Upper lobe of left lung (tissue), 6 donors: ENCODE results near the gene CCBE1. TPM values are rescaled to one million over a fixed set of nuclear protein-coding genes. Genes with fewer than 3 reads are reported as not detected.

Source experiments
- ATAC-seq, 2 donors: fragments of 200-7000 bp; cut with Tn5 transposase; one replicate each; pipeline ENCODE4 v1.9.1; 2022; ENCODE audit warnings: mild to moderate bottlenecking in 2 of 2, moderate library complexity in 2 of 2; ENCODE audit not compliant: low FRiP score in 2 of 2
- DNase-seq, 2 donors: peaks; one replicate each; pipeline ENCODE4 v3.0.0-alpha.2; 2019 to 2020
- H3K27ac ChIP-seq, 4 donors: fragments of 200-600 bp; sonication (generic); one replicate each; pipeline ENCODE4 v1.5.1; 2016 to 2019
- H3K27me3 ChIP-seq, 4 donors: fragments of 200-600 bp; sonication (generic); one replicate each; pipeline ENCODE4 v1.5.1; 2017 to 2019
- H3K36me3 ChIP-seq, 4 donors: fragments of 200-600 bp; sonication (generic); one replicate each; pipeline ENCODE4 v1.5.1; 2016 to 2019
- H3K4me1 ChIP-seq, 4 donors: fragments of 200-600 bp; sonication (generic); one replicate each; pipeline ENCODE4 v1.5.1; 2018 to 2019
- H3K4me3 ChIP-seq, 4 donors: fragments of 200-600 bp; sonication (generic); one replicate each; pipeline ENCODE4 v1.5.1; 2017 to 2019; ENCODE audit warnings: mild to moderate bottlenecking in 2 of 4, moderate library complexity in 1 of 4
- H3K9me3 ChIP-seq, 4 donors: fragments of 200-600 bp; sonication (generic); one replicate each; pipeline ENCODE4 v1.5.1; 2018 to 2019
- EP300 ChIP-seq, 4 donors: sonication (generic); formaldehyde crosslinking; IDR thresholded peaks; one replicate each; pipeline ENCODE4 v1.5.1; 2017; ENCODE audit warnings: antibody characterized with exemption in 4 of 4, control low read depth in 2 of 4
- POLR2A ChIP-seq, 4 donors: fragments of 450-650 bp; IDR thresholded peaks; one replicate each; pipeline ENCODE4 v1.5.1; 2016 to 2017; ENCODE audit warnings: antibody characterized with exemption in 4 of 4, mild to moderate bottlenecking in 2 of 4
- POLR2AphosphoS5 ChIP-seq, 2 donors: sonication (generic); formaldehyde crosslinking; IDR thresholded peaks; one replicate each; pipeline ENCODE4 v1.5.1; 2017; ENCODE audit warnings: antibody characterized with exemption in 2 of 2
- WGBS, 2 donors: methylation state at CpG; one replicate each; pipeline ENCODE4 v1.1.5; 2017 to 2018; 5-methylcytosine and 5-hydroxymethylcytosine counted together
- total RNA-seq, 6 donors: library from RNA; depleted of rRNA in 4 of 6; stranded (reverse); fragments of >200 nt in 4 of 6; gene quantifications; one replicate each; pipeline versions ENCODE4 v1.1.0 to v1.2.1, GENCODE V29; 2016 to 2021
- TF ChIP-seq, protein P1 (sequence below), 6 experiments: fragments of 450-650 bp in 4 of 6; fragments of 200-600 bp in 2 of 6; sonication (generic) in 2 of 6; IDR thresholded peaks; one replicate each; pipeline ENCODE4 v1.5.1; 2016 to 2019; ENCODE audit warnings: antibody characterized with exemption in 6 of 6
- donor health status: DM: no; HTN: no; CAD: no; lungs with moderate emphysema.
- donor health status: DM: no; HTN: yes; CAD: no; lungs with severe emphysema.

The CCBE1 gene
- total RNA-seq, 6 donors from 2014 or later = 8.7 to 23.6 (median 12.3) TPM

- Histone ChIP-seq H3K27ac (no peak overlapping the region), H3K4me3 (no peak overlapping the region), H3K4me1 (no peaks in the 10 kb centered on the region), H3K9me3 (no peaks in the 10 kb centered on the region), H3K27me3 (no peaks in the 10 kb centered on the region), H3K36me3 (no peaks in the 10 kb centered on the region)
- TF ChIP-seq EP300 (IDR thresholded peaks at IDR 0.05) (no peak), POLR2A (IDR thresholded peaks at IDR 0.05) (no peak), POLR2AphosphoS5 (IDR thresholded peaks at IDR 0.05) (no peak)
- TF ChIP-seq, protein P1, sequence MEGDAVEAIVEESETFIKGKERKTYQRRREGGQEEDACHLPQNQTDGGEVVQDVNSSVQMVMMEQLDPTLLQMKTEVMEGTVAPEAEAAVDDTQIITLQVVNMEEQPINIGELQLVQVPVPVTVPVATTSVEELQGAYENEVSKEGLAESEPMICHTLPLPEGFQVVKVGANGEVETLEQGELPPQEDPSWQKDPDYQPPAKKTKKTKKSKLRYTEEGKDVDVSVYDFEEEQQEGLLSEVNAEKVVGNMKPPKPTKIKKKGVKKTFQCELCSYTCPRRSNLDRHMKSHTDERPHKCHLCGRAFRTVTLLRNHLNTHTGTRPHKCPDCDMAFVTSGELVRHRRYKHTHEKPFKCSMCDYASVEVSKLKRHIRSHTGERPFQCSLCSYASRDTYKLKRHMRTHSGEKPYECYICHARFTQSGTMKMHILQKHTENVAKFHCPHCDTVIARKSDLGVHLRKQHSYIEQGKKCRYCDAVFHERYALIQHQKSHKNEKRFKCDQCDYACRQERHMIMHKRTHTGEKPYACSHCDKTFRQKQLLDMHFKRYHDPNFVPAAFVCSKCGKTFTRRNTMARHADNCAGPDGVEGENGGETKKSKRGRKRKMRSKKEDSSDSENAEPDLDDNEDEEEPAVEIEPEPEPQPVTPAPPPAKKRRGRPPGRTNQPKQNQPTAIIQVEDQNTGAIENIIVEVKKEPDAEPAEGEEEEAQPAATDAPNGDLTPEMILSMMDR (IDR thresholded peaks at IDR 0.05) = no peak
- WGBS, 2 donors = 84 to 91% methylated on average over 1 of the region's 1 CpG
- ATAC-seq = no peak
- DNase-seq = no peak
These were observed 90.2 kb downstream of the CCBE1 start for GRCh38 chr18:59607078-59607379.

GRCh38 chr18:59606193-59607077, 90.8 kb downstream of the CCBE1 start:
- no peak for ATAC-seq
- no peaks in the 10 kb centered on the region for H3K4me1 ChIP-seq
- WGBS, 2 donors = 54 to 56% methylated on average over 13 of the region's 13 CpGs

GRCh38 chr18:59605633-59606192, 91.5 kb downstream of the CCBE1 start:
- Histone ChIP-seq H3K4me1 (no peaks in the 10 kb centered on the region), H3K4me3 (no peak overlapping the region), H3K36me3 (no peaks in the 10 kb centered on the region), H3K27me3 (no peaks in the 10 kb centered on the region), H3K27ac (no peak overlapping the region), H3K9me3 (no peaks in the 10 kb centered on the region)
- DNase-seq (no peak), ATAC-seq (no peak)
- WGBS, 2 donors = 74 to 79% methylated on average over 13 of the region's 13 CpGs
- TF ChIP-seq POLR2A (IDR thresholded peaks at IDR 0.05) (no peak), POLR2AphosphoS5 (IDR thresholded peaks at IDR 0.05) (no peak), EP300 (IDR thresholded peaks at IDR 0.05) (no peak)
- TF ChIP-seq, protein P1 (IDR thresholded peaks at IDR 0.05) = no peak

More at GRCh38 chr18:59606193-59607077, 90.8 kb downstream of the CCBE1 start:
- DNase-seq = no peak
- TF ChIP-seq POLR2A (IDR thresholded peaks at IDR 0.05) (no peak), POLR2AphosphoS5 (IDR thresholded peaks at IDR 0.05) (no peak), EP300 (IDR thresholded peaks at IDR 0.05) (no peak)
- TF ChIP-seq, protein P1 (IDR thresholded peaks at IDR 0.05) = no peak
- no peaks in the 10 kb centered on the region for H3K36me3 ChIP-seq
- H3K27ac ChIP-seq = no peak overlapping the region
- H3K9me3 ChIP-seq = no peaks in the 10 kb centered on the region
- no peaks in the 10 kb centered on the region for H3K27me3 ChIP-seq
- H3K4me3 ChIP-seq = no peak overlapping the region

DNA sequence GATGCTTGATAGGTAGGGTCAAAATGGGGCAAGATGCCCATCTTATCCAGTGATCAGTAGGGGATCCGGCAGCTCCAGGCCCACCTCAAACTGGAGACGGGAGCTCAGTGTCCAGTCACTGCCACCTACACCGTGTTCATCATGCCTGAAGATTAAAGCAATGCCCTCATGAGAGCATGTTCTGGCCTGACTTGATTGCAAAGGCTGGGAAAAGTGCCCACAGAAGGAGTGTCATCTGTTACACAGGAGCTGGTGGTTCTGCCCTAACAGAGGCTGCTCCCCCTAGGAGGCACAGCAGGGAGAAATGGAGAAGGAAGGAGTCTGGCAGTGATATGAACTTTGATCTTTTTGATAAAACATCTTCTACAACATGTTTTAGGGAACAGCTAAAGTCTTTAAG, 92.3 kb downstream of the CCBE1 start:
- Histone ChIP-seq H3K27ac (no peak overlapping the region), H3K9me3 (no peaks in the 10 kb centered on the region), H3K4me3 (no peak overlapping the region), H3K27me3 (no peaks in the 10 kb centered on the region), H3K36me3 (no peaks in the 10 kb centered on the region), H3K4me1 (no peaks in the 10 kb centered on the region)
- WGBS, 2 donors = 84 to 89% methylated on average over 3 of the region's 3 CpGs
- ATAC-seq (no peak), DNase-seq (no peak)
- TF ChIP-seq EP300 (IDR thresholded peaks at IDR 0.05) (no peak), POLR2AphosphoS5 (IDR thresholded peaks at IDR 0.05) (no peak), POLR2A (IDR thresholded peaks at IDR 0.05) (no peak)
- TF ChIP-seq, protein P1 (IDR thresholded peaks at IDR 0.05) = no peak
